SJSA1 (cell line): ENCODE measurements around the gene DIS3L2. TPM values are rescaled to one million over a fixed set of nuclear protein-coding genes. Genes with fewer than 3 reads are reported as not detected.

Experiments
- DNase-seq, 2 experiments: peaks; one replicate each; pipeline ENCODE4 v3.0.0-alpha.2; 2015 to 2020; ENCODE audit warnings: low spot score in 2 of 2, low read depth in 1 of 2
- H3K27ac ChIP-seq: fragments of 250-450 bp; sonication (Bioruptor Pico); 2 replicates; pipeline ENCODE4 v1.5.1; 2020; ENCODE audit warnings: mild to moderate bottlenecking, moderate library complexity
- H3K27me3 ChIP-seq: fragments of 250-450 bp; sonication (Bioruptor Pico); replicated peaks from 2 replicates; pipeline ENCODE4 v1.5.1; 2020; ENCODE audit warnings: mild to moderate bottlenecking, moderate library complexity
- H3K36me3 ChIP-seq: fragments of 250-450 bp; sonication (Bioruptor Pico); 2 replicates; pipeline ENCODE4 v1.5.1; 2020; ENCODE audit warnings: mild to moderate bottlenecking
- H3K4me1 ChIP-seq: fragments of 250-450 bp; sonication (Bioruptor Pico); replicated peaks from 2 replicates; pipeline ENCODE4 v1.6.1; 2021; ENCODE audit warnings: mild to moderate bottlenecking
- H3K4me3 ChIP-seq: fragments of 250-450 bp; sonication (Bioruptor Pico); 2 replicates; pipeline ENCODE4 v1.5.1; 2020; ENCODE audit warnings: mild to moderate bottlenecking
- H3K9me3 ChIP-seq: fragments of 250-450 bp; sonication (Bioruptor Pico); replicated peaks from 2 replicates; pipeline ENCODE4 v1.5.1; 2020; ENCODE audit warnings: mild to moderate bottlenecking
- total RNA-seq: library from RNA; depleted of rRNA; stranded (reverse); fragments of >200 nt; shearing (Covaris generic); gene quantifications from 2 replicates; pipeline ENCODE4 v1.2.3, GENCODE V29; 2014

The DIS3L2 gene
- total RNA-seq, 1 experiment from 2014 or later = 20.6 TPM

- DNase-seq = no peak
- no peak overlapping the region for H3K27ac ChIP-seq
These were observed 264.4 kb downstream of the DIS3L2 start for GRCh38 chr2:232225895-232226294.

DNA sequence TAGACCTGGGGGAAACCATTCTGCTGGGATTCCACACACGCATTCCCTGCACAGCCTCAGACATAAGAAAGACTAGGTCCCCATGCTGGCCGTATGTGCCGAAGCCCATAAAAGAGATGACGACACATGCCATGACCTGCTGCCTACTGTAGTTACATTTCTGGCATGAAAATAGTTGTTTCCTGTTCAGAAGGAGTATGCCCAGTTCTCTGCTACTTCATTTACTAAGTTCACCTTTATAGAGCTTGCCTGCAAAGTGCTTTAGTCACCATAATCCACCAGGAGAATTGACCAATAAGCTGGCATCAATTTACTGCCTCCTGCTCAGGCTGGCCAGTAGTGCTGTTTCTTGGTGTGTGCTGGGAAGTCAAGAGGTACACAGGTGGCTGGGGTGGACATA lies 266.8 kb downstream of the DIS3L2 start:
- Histone ChIP-seq H3K27ac (no peak overlapping the region), H3K4me1 (peaks cover 12% of the 10 kb centered on the region), H3K4me3 (no peak overlapping the region), H3K36me3 (no peaks in the 10 kb centered on the region), H3K9me3 (no peaks in the 10 kb centered on the region), H3K27me3 (no peaks in the 10 kb centered on the region)
- DNase-seq = no peak

More at GRCh38 chr2:232225895-232226294, 264.4 kb downstream of the DIS3L2 start:
- H3K27me3 ChIP-seq = no peaks in the 10 kb centered on the region
- no peak overlapping the region for H3K4me3 ChIP-seq
- H3K4me1 ChIP-seq = peaks cover 12% of the 10 kb centered on the region
- H3K36me3 ChIP-seq = no peaks in the 10 kb centered on the region
- H3K9me3 ChIP-seq = no peaks in the 10 kb centered on the region

DNA sequence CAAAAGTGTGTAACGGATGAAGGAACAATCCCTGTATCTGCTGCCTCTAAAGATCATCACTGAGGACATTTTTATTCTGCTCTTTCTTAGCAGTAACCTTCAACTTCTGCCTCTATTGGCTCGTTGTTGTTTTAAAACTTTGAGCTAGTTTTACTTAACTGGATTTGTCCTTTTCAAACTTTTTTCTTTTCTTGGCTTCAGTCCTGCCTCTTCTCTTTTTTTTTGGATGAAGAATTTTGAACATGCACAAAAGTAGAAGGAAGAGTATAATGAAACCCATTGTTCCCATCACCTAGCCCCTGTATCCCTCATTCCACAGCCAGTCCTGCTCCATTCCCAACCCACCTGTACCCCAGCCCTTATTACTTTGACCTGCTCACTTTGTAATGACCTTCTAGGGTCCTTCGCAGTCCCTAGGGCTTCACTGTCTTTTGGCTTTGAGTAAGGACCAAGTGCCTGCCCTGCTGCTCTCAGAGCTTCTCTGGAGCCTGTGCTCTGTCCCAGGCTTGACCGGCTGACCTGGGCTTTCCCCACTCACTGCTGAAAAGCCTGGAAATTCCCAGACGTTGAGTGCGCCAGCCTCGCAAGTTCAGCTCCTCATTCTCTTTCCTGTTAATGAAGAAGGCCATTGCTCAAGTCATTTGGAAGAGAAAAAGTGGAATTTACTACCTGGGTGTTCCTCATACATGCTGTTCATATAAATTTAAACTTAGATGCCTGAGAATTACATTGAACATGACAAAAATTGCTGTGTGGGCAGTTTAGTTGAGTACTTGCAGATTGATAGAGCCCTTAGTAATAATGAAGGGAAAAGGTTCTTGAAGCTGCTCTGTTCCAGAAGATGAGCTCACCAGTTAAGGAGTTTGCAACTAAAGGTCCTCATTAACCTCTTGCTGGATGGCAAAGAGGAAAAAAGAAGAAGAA lies 267.7 kb downstream of the DIS3L2 start:
- DNase-seq = peak in 1 of 2 experiments; percentile 37
- no peak overlapping the region for H3K27ac ChIP-seq

DNA sequence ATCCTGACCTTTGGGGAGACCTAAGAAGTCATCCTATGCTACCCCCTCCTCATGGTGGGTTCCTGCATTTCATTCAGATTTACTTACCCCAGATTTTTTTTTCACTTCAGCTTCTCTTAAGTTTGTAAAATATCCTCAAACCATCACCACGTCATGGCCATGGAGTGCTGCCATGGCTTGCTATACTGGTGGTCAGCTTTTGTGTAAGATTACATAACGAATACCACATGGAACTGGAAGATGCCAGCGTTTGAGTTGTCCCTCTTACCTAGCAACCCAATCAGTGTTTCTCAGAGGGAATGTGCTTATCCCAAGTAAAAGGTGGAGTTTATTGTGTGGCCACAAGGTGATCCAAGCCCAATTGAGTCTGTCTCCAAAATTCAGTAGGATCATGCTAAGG lies 268.4 kb downstream of the DIS3L2 start:
- Histone ChIP-seq H3K27ac (no peak overlapping the region), H3K36me3 (no peaks in the 10 kb centered on the region), H3K9me3 (no peaks in the 10 kb centered on the region), H3K4me1 (peaks cover 12% of the 10 kb centered on the region), H3K4me3 (no peak overlapping the region), H3K27me3 (no peaks in the 10 kb centered on the region)
- no peak for DNase-seq

More for the DNA sequence above, 267.7 kb downstream of the DIS3L2 start:
- Histone ChIP-seq H3K27me3 (no peaks in the 10 kb centered on the region), H3K9me3 (no peaks in the 10 kb centered on the region), H3K4me3 (no peak overlapping the region), H3K4me1 (peaks cover 12% of the 10 kb centered on the region), H3K36me3 (no peaks in the 10 kb centered on the region)

GRCh38 chr2:232230560-232230959 lies 269.0 kb downstream of the DIS3L2 start:
- no peaks in the 10 kb centered on the region for H3K36me3 ChIP-seq
- H3K27ac ChIP-seq = no peak overlapping the region
- H3K4me3 ChIP-seq = no peak overlapping the region
- H3K4me1 ChIP-seq = peaks cover 12% of the 10 kb centered on the region
- H3K9me3 ChIP-seq = no peaks in the 10 kb centered on the region
- H3K27me3 ChIP-seq = no peaks in the 10 kb centered on the region
- no peak for DNase-seq

GRCh38 chr2:232231554-232231953 lies 270.0 kb downstream of the DIS3L2 start:
- Histone ChIP-seq H3K4me1 (peaks cover 12% of the 10 kb centered on the region), H3K4me3 (no peak overlapping the region), H3K27ac (no peak overlapping the region), H3K36me3 (no peaks in the 10 kb centered on the region), H3K27me3 (no peaks in the 10 kb centered on the region), H3K9me3 (no peaks in the 10 kb centered on the region)
- no peak for DNase-seq

DNA sequence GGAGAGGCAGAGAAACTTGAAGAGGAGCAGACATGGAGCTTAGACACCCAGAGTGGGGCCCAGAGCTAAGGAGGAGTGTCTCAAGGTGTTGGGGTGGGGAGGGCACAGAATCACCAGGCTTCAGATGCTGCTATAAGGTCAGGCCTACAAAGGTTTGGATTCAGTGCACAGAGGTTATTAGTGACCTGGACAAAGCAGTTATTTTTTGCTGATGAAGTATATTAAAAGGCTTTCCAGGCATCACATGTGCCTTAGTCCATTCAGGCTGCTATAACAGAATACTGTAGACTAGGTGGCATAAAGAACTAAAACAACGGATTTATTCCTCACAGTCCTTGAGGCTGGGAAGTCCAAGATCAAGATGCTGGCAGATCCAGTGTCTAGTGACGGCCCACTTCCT lies 271.4 kb downstream of the DIS3L2 start:
- no peak overlapping the region for H3K4me3 ChIP-seq
- H3K4me1 ChIP-seq = peaks cover 14% of the 10 kb centered on the region
- H3K27me3 ChIP-seq = no peaks in the 10 kb centered on the region
- no peaks in the 10 kb centered on the region for H3K9me3 ChIP-seq
- H3K36me3 ChIP-seq = no peaks in the 10 kb centered on the region
- H3K27ac ChIP-seq = no peak overlapping the region
- no peak for DNase-seq

GRCh38 chr2:232234922-232235615 lies 273.6 kb downstream of the DIS3L2 start:
- Histone ChIP-seq H3K4me3 (no peak overlapping the region), H3K9me3 (no peaks in the 10 kb centered on the region), H3K4me1 (peaks cover 3% of the 10 kb centered on the region; the same call in 1 of the 2 replicates), H3K36me3 (peaks cover 4% of the 10 kb centered on the region; the same call in 1 of the 2 replicates), H3K27ac (no peak overlapping the region), H3K27me3 (no peaks in the 10 kb centered on the region)
- no peak for DNase-seq

DNA sequence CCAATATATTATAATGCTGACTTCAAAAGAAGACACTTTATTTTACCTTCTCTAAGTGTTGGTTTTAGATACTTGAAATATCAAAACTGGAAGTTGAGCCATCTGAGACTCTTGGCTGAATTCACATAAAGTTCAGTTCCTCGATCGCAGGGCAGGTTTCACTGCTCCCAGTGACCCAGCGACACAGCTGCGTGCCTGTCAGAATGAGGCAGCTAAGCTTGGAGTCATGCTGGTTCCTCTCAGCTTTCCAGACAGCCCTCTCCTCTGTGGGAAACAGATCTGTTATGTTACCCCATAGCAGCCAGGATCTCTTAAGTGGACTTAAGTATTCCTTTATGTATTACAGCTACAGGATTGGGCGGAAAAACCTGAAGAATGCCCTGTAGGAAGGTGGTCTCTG lies 274.2 kb downstream of the DIS3L2 start:
- no peak for DNase-seq
- H3K27me3 ChIP-seq = no peaks in the 10 kb centered on the region
- H3K27ac ChIP-seq = no peak overlapping the region
- peaks cover 3% of the 10 kb centered on the region; the same call in 1 of the 2 replicates for H3K4me1 ChIP-seq
- no peaks in the 10 kb centered on the region for H3K9me3 ChIP-seq
- no peak overlapping the region for H3K4me3 ChIP-seq
- peaks cover 4% of the 10 kb centered on the region; the same call in 1 of the 2 replicates for H3K36me3 ChIP-seq

DNA sequence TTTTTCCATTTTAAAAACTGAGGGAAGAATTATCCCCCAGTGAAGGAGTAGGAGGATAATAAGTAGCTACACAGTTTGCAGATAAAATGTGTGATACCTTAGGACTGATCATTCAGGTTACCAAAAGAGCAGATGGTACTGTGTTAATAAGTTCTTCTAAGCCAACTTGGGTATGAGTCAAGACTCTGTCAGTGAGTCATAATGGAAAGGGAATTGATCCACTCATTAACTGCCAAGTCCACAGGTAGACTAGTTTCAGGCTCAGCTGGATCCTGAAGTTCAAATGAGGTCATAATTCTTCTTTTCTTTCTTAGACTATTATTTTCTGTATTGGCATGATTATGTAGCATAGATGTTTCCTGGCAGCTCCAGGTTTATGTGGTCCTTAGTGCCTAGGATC lies 274.7 kb downstream of the DIS3L2 start:
- no peak overlapping the region for H3K27ac ChIP-seq
- H3K9me3 ChIP-seq = no peaks in the 10 kb centered on the region
- H3K4me1 ChIP-seq = peaks cover 3% of the 10 kb centered on the region; the same call in 1 of the 2 replicates
- H3K36me3 ChIP-seq = peaks cover 4% of the 10 kb centered on the region; the same call in 1 of the 2 replicates
- no peak for DNase-seq
- no peak overlapping the region for H3K4me3 ChIP-seq
- H3K27me3 ChIP-seq = no peaks in the 10 kb centered on the region

DNA sequence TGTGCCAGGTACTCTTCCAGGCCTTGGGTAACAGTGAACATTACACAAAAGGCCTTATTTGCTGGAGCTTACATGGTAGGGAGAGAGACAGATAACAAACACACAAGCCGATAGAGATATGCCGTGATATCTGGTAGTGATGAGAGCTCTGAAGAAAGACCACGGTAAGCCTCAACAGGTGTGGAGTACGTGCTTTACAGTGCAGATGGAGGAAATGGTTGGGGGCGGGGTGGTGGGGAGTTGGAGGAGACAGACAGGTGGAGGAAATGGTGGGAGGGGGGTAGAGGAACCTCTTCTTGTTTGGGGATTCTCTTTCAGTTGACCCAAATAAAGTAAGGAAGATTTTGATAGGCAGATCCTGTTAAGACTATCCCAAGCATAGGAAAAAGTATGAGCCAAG lies 276.0 kb downstream of the DIS3L2 start:
- H3K4me3 ChIP-seq = no peak overlapping the region
- peaks cover 7% of the 10 kb centered on the region for H3K36me3 ChIP-seq
- H3K27me3 ChIP-seq = no peaks in the 10 kb centered on the region
- H3K27ac ChIP-seq = no peak overlapping the region
- peaks cover 3% of the 10 kb centered on the region; the same call in 1 of the 2 replicates for H3K4me1 ChIP-seq
- DNase-seq = no peak
- no peaks in the 10 kb centered on the region for H3K9me3 ChIP-seq

- H3K27ac ChIP-seq = no peak overlapping the region
- H3K4me1 ChIP-seq = peaks cover 3% of the 10 kb centered on the region; the same call in 1 of the 2 replicates
- peaks cover 7% of the 10 kb centered on the region for H3K36me3 ChIP-seq
- no peak for DNase-seq
- no peaks in the 10 kb centered on the region for H3K27me3 ChIP-seq
- no peaks in the 10 kb centered on the region for H3K9me3 ChIP-seq
- no peak overlapping the region for H3K4me3 ChIP-seq
These were observed 276.6 kb downstream of the DIS3L2 start for GRCh38 chr2:232238108-232238507.

DNA sequence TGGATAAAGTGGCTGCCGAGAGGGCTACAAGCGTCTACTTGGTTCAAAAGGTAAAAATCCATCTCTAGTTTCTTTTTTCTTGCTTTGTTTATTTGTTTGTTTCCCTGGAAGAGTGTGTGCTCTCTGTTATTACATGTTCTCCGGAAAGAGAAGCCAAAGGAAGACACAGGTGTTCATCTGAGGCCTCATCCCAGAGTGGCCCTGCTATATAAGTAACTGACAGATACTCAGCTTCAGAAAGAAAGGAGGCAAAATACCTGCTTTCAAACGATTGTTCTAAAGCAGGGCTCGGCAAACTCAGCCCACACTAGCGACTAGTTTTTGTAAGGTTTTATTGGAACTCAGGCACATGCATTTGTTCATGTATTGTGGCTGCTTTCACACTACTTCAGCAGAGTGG lies 277.1 kb downstream of the DIS3L2 start:
- no peaks in the 10 kb centered on the region for H3K27me3 ChIP-seq
- no peaks in the 10 kb centered on the region for H3K9me3 ChIP-seq
- DNase-seq = no peak
- no peak overlapping the region for H3K4me3 ChIP-seq
- no peak overlapping the region for H3K27ac ChIP-seq
- peaks cover 3% of the 10 kb centered on the region; the same call in 1 of the 2 replicates for H3K4me1 ChIP-seq
- peaks cover 7% of the 10 kb centered on the region for H3K36me3 ChIP-seq
